HG03432 (cell line): ENCODE results near the gene KIF24.
"Not testable (repeated sequence)": the region's sequence is repeated elsewhere in the genome, so short reads cannot be mapped to it uniquely, and the experiment has no call there.

Experiments
- ATAC-seq: cut with Tn5 transposase; IDR thresholded peaks from one replicate; pipeline ENCODE4 v1.9.1; 2021; ENCODE audit warnings: mild to moderate bottlenecking, moderate library complexity; ENCODE audit not compliant: unreplicated experiment

KIF24 gene, protein sequence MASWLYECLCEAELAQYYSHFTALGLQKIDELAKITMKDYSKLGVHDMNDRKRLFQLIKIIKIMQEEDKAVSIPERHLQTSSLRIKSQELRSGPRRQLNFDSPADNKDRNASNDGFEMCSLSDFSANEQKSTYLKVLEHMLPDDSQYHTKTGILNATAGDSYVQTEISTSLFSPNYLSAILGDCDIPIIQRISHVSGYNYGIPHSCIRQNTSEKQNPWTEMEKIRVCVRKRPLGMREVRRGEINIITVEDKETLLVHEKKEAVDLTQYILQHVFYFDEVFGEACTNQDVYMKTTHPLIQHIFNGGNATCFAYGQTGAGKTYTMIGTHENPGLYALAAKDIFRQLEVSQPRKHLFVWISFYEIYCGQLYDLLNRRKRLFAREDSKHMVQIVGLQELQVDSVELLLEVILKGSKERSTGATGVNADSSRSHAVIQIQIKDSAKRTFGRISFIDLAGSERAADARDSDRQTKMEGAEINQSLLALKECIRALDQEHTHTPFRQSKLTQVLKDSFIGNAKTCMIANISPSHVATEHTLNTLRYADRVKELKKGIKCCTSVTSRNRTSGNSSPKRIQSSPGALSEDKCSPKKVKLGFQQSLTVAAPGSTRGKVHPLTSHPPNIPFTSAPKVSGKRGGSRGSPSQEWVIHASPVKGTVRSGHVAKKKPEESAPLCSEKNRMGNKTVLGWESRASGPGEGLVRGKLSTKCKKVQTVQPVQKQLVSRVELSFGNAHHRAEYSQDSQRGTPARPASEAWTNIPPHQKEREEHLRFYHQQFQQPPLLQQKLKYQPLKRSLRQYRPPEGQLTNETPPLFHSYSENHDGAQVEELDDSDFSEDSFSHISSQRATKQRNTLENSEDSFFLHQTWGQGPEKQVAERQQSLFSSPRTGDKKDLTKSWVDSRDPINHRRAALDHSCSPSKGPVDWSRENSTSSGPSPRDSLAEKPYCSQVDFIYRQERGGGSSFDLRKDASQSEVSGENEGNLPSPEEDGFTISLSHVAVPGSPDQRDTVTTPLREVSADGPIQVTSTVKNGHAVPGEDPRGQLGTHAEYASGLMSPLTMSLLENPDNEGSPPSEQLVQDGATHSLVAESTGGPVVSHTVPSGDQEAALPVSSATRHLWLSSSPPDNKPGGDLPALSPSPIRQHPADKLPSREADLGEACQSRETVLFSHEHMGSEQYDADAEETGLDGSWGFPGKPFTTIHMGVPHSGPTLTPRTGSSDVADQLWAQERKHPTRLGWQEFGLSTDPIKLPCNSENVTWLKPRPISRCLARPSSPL (N-terminal part only)

DNA sequence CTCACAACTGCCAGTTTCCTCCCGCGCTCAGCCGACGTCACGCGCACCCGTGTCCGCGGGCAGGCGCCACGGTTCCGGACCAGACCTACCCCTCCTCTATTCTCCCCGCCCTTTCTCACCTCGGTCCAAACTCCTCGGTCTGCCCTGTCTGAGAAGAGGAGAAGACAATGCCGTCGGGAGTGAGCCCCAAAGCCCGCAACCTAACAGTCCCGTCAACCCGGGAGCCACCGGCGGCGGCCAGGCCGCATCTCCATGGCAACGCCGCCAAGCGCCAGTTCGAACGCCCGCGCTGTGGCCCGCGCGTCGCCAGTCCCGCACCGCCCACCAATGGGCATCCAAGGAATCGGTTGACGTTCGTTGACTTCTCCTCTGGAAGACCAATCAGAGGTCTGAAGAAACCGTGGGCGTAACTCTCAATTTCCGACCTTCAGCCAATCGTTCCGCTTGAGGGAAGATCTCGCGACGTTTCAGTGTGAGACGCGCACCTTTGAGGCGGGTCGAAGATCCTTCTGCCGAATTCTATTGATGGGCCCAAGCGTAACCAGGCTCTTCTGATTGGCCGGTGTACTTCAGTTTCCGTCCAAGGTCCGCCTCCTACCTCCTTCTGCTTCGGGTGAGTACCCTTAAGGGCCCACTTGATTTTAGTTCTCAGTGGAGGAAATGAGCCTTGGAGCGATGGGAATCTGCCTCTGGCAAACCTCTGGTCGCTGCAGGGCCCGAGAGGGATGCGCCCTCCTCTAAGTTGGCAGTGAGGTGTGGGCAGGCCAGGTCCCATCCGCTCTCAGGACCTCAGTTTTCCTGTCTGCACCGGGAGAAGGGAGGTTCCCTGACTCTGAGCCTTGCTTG is at the start of gene KIF24, which contains the start of gene NUDT2:
Gene KIF24 (minus strand): TSS at position 282 of the 846 bp plus-strand sequence. CDS start 17,922 bp downstream, outside the sequence.
Gene NUDT2 (plus strand): TSS at position 583 of the 846 bp plus-strand sequence. CDS start 9,471 bp downstream, outside the sequence.
- ATAC-seq = peak; percentile 92

DNA sequence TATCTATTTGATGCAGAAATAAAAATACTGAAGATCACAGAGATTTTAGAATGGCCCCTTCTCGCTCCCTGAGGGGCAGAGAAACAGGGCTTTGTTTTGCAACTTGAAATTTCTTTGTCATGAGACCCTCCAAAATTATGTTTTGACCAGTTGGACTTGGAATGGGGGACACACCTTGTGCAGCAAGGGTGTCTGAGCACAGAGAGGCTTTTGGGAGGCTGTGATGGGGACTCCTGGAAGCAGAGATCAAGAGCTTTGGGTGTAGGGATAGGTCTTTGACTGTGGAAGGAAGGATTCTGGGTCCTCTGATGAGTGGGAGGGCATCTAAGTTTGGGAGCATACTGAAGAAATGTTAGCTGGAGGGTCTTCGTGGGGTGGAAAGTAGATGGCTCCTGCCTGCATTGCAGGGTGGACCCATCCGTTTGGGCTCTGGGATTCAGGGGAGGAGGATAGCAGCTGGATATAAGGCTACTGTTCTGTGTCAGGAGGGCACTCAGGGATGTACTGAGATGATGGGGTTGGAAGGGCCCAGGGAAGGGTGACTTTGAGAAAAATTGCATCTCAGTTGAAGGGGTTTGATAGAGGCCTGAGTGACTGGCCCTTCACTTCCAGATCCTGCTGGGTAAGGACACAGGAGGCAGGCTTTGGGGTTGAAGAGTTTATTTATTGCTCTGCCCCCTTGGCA is 49.5 kb upstream of the KIF24 start:
- ATAC-seq = no peak

DNA sequence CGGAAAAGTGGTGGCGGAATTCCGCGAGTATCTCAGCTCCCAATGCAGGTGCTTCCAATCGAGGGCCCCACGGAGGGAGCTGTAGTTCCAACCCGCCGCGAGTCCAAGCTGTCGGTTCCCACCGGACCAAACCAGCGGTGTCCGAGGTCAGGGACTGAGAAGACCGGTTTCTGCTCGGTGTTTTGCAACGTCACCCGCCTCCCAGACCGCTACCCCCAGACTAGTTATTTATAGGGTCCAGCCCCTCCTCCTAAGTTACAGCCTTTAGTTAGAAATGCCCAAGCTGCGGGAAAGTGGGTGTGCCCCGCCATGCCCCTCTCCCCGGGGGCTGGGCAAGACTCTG is 48.3 kb upstream of the KIF24 start:
- no peak for ATAC-seq

DNA sequence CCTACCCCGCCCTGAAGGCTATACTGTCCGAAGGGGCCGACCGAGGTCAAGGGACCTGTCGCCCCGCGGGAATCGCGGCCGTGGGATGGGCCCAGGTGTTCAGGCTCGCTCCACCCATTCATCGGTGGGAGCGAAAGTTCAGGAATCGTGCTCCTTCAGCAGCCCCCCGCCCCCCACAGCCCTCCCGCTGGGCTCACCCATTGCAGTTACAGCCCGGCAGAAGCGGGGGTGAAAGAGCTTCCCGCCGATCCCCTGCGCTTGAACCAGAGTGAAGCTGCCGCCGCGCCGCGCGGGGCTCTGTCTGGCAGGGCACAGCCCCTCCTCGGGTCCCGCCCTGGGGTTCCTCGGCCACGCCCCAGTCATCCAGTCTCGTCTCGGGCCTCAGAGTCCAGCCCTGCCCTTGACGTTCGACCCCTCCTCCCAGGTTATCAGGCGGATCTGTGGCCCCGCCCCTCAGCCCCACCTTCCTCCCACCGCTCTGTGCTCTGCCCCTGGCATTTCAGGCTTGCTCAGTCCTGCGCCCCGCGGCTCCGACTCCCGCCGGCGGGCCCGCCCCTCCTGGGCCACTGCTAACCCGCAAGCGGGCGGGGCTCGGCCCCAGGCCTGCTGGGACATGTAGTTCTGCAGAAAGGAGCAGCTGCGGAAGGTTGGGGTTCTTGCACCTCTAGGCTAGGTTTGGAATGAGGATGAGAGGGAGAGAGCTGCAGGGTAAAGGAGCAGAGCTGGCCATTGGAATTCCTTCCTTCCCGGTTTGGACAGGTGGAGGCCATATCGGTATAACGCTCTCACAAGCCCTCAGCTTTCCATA is 47.7 kb upstream of the KIF24 start, which contains the start of gene MYORG:
Gene MYORG (minus strand): TSS at position 303 of the 808 bp plus-strand sequence. CDS start 3,955 bp downstream, outside the sequence.
- ATAC-seq = peak; percentile 83

DNA sequence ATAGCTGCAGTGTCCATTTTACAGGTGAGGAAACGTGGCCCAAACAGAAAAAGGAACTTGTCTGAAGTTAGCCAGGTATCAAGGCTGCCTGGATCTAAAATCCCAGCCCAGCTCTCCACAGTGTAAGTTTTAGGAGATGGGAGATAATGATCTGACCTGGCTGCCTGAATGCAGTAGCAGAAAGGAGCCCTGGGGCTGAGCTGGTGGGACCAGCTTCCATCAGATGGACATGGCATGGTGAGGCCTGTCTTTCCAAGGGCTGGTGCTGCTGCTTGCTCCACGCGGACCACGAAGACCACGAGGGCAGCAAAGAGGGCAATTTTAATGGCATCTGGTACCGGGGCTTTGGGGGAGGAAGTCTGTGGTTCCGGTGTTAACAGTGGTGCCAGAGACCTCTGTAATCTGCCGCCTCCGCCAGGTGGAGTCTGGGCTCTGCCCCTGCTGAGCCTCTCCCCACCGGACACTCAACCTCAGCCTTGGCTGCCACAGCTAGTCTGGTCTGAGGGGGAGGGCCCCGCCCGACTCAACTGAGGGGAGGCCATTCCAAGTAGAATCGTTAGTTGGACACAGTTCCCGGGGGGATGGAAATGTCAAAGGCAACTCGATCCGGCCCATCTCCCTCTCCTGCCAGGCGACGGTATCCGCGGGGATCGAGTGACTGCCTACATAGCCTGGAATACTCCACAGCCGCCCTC is 47.0 kb upstream of the KIF24 start:
- ATAC-seq = no peak

DNA sequence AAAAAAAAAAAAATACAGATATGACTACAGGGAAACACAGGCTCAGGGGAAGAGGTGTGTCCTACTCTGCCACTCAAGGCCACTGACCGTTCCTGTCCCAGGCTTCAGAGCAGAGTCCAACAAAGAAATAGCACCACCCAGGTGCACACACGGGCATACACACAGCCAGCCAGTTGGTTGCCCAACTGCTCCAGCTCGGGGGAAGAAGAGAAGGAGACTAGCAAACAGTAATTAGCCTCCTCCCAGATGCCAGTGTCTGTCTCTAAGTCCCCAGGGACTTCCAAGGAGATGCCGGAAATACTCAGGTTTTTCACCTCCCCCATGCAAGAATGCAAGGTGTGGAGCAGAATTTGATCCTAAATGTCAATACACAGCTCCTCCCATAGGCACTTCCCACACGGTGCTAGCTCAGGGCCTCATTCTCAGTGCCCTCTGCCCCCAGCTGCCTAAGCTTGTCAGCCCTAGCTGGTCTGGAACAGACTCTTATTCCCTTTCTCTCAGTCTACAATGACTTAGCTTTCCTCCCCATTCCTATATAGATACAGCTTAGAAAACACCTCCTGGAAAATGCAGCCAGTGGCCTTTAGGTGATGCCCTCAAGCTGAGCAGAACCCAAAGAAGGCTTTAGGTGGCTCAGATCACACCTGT is 46.0 kb upstream of the KIF24 start:
- no peak for ATAC-seq

DNA sequence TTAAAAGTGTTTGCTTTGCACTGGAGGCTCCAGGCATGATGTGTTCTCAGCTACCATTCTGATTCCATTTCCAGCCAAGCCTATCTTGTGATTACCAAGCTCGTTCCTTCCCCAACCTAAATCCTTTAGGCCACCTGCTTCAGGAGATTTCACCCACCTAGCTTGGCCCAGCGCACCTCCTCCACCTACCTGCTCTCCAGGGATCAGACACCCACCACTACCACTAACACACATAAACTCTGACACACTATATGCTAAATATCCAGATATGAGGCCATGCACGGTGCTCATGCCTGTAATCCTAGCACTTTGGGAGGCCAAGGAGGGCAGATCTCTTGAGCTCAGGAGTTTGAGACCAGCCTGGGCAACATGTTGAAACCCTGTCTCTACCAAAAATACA is 45.3 kb upstream of the KIF24 start:
- ATAC-seq = no peak

DNA sequence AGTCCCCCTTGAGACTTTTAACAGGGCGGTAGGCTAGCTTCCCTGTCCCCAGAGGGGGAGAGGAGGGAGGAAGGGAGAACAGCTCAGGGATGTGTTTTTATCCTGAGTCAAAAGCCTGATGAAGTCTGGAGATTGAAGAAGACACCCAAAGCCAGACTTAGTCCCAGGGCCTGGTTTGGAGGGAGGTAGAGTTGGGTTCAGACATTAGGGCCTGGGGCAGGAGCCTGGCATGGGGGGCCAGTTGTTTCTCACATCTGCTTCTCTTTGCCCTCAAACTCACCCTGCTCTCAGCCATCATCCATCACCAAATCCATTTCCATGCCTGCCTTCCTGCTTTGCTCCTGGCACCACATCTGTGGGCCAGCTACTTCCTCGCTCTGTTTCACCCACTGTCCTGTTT is 44.7 kb upstream of the KIF24 start:
- no peak for ATAC-seq

DNA sequence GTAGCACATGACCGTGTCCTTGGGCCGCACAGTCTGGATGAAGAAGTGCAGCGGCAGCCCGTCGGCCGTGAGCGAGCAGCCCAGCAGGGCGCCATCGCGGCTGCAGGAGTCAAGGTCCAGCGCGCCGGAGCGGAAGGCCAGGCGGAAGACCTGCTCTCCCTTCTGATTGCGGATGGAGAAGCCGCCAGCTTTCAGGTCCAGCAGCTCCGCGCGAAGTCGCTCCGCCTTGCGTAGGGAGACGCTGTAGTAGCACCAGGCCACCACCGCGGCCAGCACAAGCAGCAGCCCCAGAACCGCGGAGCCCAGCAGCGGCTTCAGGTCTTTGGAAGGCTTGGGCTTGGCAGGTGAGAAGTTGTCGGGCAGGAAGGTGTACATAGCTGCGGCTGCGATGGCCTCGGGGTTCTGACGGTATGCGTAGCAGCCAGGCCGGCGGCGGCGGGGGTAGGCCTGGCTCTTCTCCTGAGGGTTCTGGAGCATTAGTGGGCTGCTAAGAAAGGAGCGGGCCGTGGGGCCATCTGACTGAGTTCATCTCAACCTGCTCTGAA is 43.5 kb upstream of the KIF24 start:
- no peak for ATAC-seq

DNA sequence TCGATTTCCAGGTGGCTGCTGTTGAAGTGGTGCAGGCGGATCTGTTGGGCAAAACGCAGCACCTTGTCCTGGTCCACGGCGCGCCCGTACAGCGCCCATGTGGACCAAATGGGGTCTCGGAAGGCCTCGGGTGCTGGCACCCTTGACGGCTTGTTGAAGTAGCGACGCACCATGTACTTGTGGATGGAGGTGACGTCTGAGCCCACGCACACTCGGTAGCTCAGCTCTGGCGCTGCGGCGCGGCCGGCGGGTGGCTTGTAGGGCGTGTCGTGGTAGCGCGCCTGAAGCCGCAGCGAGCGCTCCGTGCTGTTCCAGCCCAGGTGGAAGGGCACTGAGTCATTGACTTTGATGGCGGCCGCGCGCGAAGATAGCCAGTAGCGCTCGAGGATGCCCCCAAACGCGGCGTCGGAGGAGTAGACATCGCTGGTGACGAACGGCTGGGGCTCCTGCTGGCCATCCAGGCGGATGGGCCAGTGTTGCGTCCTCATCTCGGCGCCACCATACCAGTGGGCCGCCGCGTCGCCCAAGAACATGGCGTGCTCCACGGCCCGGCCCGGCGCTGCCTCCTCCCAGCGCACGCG is 42.9 kb upstream of the KIF24 start:
- ATAC-seq = no peak

DNA sequence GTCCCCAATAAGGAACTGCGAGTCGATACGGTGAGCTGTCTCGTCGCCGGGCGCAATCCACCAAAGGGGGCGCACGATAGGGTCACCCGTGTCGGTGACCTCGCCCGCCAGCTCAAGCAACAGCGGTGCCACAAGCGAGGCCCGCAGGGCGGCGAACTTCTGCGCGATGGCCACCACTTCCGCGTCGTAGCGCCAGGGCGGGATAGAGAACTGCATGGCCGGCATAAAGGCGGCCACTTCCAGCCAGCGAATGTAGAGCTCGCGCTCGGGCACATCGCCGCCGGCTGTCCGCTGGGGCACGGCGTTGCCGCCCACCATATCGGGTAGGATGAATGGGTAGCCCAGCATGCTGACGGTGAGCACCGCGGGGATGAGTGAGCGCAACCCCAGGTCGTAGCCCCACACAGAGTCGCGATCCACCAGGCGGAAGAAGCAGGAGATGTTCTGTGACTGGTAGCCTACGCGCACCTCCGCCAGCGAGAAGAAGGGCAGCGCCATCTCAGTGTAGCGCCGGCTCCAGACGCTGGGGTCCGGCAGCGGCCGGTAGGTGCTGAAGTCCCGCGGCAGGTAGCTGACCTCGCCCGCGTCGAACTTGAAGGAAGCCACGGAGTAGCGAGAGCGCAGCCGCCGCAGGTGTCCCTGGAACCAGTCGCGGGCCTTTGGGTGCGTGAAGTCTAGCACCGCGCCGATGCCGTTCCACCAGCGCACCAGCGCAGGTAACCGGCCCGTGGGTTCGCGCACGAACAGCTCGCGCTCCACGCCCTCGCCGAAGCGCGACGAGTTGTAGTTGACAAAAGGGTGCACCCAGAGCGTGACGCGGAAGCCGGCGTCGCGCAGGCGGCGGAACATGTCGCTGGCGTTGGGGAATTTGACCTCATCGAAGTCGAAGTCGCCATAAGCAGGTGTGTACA is 42.2 kb upstream of the KIF24 start:
- ATAC-seq = no peak

DNA sequence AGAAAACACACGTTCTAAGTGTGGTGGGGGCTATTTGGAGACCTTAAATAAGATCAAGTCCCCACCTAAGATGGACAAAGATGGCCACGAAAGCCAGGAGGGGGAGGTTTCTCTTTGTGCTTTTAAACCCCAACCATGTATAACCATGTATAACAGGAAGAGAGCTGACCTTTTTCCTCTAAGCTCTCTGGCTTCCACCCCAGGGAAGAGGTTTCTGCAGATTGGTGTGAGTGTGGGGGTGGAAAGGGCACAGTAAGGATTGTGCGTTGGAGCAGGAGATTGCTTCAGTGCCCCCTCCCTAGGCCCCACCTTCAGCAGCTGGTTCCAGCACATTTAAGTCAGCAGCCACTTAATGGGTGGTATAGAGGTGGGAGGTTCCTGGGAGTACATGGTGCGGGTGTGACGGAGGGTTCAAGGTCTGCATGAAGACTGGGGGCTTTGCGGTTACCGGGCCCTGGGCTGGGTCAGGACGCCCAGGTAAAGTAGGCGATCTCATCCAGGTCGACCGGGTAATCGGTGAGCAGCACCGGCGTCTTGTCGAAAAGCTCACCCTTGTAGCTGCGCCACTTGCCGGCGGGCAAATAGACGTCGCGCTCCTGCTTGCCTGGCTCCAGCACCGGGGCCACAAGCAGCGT is 41.4 kb upstream of the KIF24 start:
- ATAC-seq = no peak

DNA sequence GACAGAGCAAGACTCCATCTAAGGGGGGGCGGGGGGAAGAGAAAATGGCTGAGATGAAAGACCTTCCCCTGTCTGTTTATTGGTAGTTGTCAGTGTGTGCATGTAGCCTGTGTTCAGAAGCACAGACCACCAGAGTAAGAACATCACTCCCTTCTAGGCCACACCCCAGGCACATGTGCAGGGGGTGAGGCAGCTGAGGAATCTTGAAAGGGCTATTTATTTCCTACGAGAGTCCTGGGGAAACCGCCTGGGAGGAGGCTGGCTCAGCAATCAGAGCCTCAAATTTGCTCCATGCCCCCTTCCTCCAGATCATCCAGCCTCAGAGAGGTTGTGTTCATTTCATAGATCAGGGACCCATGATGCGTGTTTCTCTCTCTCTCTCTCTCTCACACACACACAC is 40.6 kb upstream of the KIF24 start:
- no peak for ATAC-seq

DNA sequence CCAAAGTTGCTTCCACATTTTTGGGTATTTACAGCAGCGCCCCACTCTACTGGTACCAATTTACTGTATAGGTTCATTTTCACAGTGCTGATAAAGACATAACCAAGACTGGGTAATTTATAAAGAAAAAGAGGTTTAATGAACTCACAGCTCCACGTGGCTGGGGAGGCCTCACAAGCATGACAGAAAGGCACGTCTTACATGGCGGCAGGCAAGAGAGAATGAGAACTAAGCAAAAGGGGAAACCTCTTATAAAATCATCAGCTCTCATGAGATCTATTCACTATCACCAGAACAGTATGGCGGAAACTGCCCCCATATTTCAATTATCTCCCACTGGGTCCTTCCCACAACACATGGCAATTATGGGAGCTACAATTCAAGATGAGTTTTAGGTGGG is 39.7 kb upstream of the KIF24 start:
- not testable (repeated sequence) for ATAC-seq

DNA sequence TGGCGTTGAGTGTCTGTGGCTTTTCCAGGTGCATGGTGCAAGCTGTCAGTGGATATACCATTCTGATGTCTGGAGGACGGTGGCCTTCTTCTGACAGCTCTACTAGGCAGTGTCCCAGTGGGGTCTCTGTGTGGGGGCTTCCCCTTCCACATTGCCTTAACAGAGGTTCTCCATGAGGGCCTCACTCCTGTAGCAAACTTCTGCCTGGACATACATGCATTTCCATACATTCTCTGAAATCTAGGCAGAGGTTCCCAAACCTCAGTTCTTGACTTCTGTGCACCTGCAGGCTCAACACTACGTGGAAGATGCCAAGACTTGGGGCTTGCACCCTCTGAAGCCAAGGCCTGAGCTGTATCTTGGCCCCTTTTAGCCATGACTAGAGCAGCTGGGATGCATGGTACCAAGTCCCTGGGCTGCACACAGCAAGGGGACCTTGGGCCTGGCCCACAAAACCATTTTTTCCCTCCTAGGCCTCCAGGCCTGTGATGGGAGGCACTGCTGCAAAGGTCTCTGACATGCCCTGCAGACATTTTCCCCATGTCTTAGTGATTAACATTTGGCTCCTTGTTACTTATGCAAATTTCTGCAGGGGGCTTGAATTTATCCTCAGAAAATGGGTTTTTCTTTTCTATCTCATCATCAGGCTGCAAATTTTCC is 38.8 kb upstream of the KIF24 start:
- not testable (repeated sequence) for ATAC-seq
